GM18520 (cell line): ENCODE measurements around the gene VSIG10L.
A peak's percentile ranks its signal among the peaks of the same experiment; 100 is the strongest.

Source experiments
- ATAC-seq: cut with Tn5 transposase; IDR thresholded peaks from one replicate; pipeline ENCODE4 v1.9.1; 2021; ENCODE audit not compliant: unreplicated experiment

The VSIG10L gene

DNA sequence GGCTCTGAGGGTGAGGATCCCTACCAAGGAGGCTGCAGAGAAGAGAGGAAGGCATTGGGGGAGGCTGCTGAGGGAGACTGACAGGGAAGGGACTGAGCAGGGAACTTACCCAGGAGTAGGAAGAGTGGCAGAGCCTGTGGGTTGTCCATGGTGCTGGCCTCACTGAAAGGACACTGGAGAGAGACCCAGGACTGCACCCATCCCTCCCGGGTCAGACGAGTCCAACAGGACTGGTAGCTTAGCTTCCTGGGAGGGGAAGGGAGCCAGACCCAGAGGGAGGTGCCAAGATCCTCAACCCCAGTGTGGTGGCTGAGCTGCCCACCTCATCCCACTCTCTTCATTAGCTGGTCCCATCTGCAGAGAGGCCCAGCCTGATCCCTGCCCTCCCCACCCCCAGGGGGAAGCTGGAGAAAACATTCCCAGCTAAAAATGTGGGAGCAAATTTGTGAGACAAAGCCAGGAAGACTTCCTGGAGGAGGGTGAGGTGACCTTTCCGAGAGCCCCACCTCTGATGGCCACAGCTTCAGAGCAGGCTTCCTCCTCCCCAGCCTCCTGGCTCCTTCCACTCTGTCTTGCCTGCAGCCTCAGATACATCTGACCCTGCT, at the start of gene VSIG10L:
TSS of gene VSIG10L (minus strand) at position 164 of the 605 bp plus-strand sequence. CDS start at position 149, 15 bp downstream.
- ATAC-seq: no peak

DNA sequence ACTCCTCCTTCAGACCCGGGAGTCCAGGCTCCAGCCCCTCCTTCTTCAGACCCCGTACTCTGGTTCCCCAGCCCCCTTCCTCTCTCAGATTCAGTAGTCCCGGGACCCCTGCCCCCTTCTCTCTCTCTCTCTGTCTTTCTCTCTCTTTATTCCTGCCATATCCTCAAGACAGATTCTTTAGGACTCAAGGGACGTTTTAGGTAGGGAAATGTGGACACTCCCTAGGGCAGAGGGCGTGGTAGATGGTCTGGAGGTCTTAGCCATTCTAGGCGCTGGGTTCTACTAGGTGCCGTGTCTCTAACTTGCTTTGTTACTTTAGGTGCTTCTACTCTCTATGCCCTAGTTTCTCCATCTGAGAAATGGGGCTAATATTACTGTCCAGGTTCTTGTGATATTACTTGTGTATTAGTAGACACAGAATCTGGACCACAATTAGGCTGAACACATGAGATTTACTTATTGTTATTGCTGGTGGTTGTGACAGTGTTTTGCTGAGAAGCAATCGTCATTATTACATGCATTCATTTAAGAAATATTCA, 49.2 kb upstream of the VSIG10L start:
- ATAC-seq: no peak

GRCh38 chr19:51389143-51389542, 47.2 kb upstream of the VSIG10L start:
- no peak for ATAC-seq

- no peak for ATAC-seq
Measured at GRCh38 chr19:51387924-51388389, 46.0 kb upstream of the VSIG10L start, which contains the start of gene LIM2. Gene LIM2 (minus strand): TSS chr19:51387974. CDS start chr19:51387443, 531 bp downstream.

DNA sequence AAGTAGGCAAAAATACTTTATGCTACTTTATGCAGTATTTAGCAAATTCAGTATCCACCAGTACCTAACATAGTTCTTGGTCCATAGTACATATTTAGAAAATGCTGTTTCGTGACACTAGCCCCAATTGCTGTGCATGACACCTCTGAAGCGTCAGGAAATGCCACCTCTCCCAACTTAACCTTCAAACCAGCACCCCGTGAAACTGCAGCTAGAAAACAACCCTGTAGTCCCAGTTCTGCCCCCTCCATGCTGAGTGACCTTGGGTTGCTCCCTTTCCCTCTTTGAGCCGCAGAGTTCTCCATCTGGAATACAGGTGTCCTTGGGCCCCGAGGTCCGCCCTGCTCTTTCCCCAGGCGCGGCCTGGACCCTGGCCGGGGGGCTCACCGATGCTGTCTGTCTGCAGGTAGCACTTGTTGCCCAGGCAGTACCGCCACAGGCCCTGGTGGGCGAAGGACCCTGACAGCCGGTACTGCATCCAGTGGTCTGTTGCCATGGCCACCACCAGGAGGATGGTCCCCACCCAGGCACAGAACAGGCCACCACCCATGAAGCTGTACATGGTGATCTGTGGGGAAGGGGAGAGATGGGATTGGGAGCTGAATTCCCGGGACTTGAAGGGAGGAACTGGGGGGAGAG, 45.1 kb upstream of the VSIG10L start:
- no peak for ATAC-seq

- no peak for ATAC-seq
Measured at GRCh38 chr19:51382004-51382403, 40.1 kb upstream of the VSIG10L start.

DNA sequence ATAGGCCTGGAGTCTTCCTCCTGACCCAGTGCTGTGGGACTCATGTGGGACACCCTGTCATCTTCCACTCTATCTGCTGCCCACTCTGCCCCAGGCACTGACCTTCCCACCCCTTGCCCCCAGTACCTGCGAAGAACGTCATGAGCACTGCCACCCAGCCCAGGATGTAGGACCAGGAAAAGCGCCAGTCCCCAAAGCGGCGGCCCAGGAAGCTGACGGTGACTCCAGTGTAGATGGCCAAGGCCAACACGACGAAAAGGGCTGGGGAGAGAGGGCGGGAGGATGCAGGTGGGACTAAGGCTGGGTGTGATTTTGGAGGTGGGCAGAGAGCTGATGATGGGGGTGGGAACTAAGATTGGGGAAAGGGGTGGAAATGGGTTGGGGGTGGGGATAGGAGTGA, 38.4 kb upstream of the VSIG10L start:
- no peak for ATAC-seq

GRCh38 chr19:51377422-51377821, 35.5 kb upstream of the VSIG10L start:
- no peak for ATAC-seq

- ATAC-seq: no peak
Measured at GRCh38 chr19:51375504-51376221, 33.7 kb upstream of the VSIG10L start.

DNA sequence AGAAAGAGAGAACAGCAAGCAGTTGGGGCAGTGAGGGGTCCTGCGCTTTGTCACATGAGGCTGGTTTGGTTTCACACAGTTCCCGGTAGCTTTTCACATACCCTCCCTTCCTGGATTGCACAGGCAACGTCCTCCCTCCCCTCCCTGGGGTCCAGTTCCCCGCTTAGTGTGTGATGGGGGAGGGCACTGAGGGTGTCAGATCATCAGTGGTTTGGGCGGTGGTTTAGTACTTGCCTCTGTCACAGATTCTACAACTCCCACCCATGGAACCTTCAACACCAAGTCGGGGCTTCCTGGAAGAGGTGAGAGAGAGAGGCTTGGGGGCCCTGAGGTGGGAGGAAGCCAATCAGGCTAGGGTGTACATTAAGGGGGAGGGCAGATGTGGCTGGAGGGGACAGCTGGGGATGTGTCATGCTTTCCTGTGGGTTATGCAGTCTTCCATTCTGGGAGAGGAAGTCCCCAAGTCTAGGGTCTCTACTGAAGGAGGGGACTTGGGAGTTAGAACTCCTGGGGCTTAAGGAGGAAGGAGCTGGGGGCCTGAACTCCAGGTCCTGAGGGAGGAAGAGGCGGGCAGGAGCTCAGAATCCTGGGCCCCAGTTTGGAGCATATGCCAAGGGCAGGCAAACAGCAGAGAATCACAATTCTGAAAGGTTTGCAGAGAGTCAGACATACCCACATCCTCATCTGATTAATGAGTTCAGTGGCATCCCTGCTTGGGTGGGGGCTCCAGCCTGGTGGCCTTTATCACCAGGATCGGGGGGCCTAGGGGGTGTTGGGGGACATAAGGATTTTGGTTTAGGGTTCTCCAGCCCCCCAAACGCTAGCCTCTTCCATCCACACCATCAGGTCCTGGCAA, 30.9 kb upstream of the VSIG10L start, which contains the start of gene NKG7:
TSS of gene NKG7 (minus strand) at position 6 of the 856 bp plus-strand sequence. CDS start 119 bp downstream, outside the sequence.
- ATAC-seq: no peak

GRCh38 chr19:51372021-51372648, 30.2 kb upstream of the VSIG10L start:
- no peak for ATAC-seq

GRCh38 chr19:51371186-51371690, 29.3 kb upstream of the VSIG10L start:
- ATAC-seq: no peak

DNA sequence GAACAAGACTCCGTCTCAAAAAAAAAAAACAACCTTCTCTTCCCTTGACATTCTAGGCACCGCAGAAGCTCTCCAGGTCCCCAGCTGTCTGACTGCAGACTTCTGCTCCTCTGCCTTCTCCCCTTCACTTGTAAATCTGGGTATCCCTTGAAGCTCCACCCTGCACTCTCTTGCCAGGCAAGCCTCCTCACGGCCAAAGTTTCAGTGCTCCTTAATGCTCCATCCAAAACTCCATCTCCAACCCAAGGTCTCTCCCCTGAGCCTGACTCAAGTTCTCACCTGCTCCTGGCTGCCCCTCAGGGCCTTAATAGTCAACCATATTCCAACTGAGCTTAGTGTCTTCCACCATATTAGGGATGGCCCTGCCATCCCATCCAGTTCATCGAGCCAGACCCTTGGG, 28.3 kb upstream of the VSIG10L start:
- ATAC-seq: no peak

- no peak for ATAC-seq
Measured at GRCh38 chr19:51368366-51369282, 26.7 kb upstream of the VSIG10L start, which contains the start of gene CLDND2. Gene CLDND2 (minus strand): TSS chr19:51369003. CDS start chr19:51368577, 426 bp downstream.

- ATAC-seq: peak; percentile 64
Measured at GRCh38 chr19:51367565-51368365, 25.8 kb upstream of the VSIG10L start.

DNA sequence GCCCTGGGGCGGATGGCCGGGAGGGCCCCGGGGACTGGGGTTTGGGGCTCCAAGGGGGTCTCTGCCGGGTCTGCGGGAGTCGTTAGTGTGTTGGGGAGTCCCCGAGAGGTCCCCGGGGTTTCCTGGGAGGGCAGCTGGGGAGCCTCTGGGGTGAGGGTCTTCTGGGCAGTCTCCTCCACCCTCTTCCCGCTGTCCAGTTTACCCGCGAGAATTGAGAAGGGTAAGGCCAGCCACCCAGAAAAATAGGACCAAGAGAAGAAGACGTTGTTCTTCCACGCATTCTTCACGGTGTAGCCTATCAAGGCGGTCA, 25.3 kb upstream of the VSIG10L start:
- ATAC-seq: no peak

- ATAC-seq: peak; percentile 49
Measured at GRCh38 chr19:51366389-51367254, 24.7 kb upstream of the VSIG10L start.
